MM.1S (cell line): ENCODE measurements around the gene USP17L21.
"Not testable (repeated sequence)": the region's sequence is repeated elsewhere in the genome, so short reads cannot be mapped to it uniquely, and the experiment has no call there.

Experiments
- CTCF ChIP-seq: fragments of 300-600 bp; sonication (generic); IDR thresholded peaks from 2 replicates; pipeline ENCODE4 v1.5.1; 2016; ENCODE audit warnings: antibody characterized with exemption, low read length, mixed read lengths
- EZH2 ChIP-seq: fragments of 300-600 bp; sonication (generic); optimal IDR thresholded peaks from 2 replicates; pipeline ENCODE3; 2017; ENCODE audit warnings: low read depth, mild to moderate bottlenecking, antibody characterized with exemption, low read length, mixed read lengths
- EZH2phosphoT487 ChIP-seq: fragments of 300-600 bp; sonication (generic); IDR thresholded peaks from 2 replicates; pipeline ENCODE4 v1.6.1; 2018; ENCODE audit warnings: antibody characterized with exemption, low read length

GRCh38 chr4:9224596-9224995 is 38.1 kb upstream of the USP17L21 start, which contains the start of gene USP17L13:
- not testable (repeated sequence) for TF ChIP-seq CTCF, EZH2, EZH2phosphoT487
